ENCODE measurements around the gene CENPW.

The CENPW gene

DNA sequence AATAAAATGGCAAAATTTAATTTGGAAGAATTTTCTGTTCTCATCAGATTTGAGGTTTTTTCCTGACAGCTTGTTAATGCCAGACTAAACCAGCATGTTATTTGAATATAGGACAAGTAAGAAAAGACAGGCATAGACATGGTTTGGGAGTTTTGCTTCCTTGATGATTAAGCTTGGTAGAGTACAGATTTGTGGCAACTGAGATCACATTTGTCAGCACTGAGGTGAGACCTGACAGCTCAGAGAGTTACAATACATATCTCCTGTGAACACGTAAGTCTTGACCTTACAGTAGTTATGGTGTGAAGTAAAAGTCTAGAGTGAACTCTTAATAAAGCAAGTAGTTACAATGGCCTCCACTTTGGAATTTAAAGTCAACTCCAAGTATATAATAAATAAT, 34.5 kb downstream of the CENPW start:
- Mint-ChIP-seq H3K27me3 (ENCODE audit: low read depth, poor library complexity) (peaks cover 2% of the 10 kb centered on the region), H3K4me1 (no peaks in the 10 kb centered on the region), H3K36me3 (ENCODE audit: low read depth) (peaks cover 63% of the 10 kb centered on the region), H3K27ac (no peak overlapping the region), H3K4me3 (no peak overlapping the region), H3K9me3 (peaks cover 36% of the 10 kb centered on the region)
- DNase-seq = no peak
- TF ChIP-seq, protein P1, sequence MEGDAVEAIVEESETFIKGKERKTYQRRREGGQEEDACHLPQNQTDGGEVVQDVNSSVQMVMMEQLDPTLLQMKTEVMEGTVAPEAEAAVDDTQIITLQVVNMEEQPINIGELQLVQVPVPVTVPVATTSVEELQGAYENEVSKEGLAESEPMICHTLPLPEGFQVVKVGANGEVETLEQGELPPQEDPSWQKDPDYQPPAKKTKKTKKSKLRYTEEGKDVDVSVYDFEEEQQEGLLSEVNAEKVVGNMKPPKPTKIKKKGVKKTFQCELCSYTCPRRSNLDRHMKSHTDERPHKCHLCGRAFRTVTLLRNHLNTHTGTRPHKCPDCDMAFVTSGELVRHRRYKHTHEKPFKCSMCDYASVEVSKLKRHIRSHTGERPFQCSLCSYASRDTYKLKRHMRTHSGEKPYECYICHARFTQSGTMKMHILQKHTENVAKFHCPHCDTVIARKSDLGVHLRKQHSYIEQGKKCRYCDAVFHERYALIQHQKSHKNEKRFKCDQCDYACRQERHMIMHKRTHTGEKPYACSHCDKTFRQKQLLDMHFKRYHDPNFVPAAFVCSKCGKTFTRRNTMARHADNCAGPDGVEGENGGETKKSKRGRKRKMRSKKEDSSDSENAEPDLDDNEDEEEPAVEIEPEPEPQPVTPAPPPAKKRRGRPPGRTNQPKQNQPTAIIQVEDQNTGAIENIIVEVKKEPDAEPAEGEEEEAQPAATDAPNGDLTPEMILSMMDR (IDR thresholded peaks at IDR 0.05) = no peak

DNA sequence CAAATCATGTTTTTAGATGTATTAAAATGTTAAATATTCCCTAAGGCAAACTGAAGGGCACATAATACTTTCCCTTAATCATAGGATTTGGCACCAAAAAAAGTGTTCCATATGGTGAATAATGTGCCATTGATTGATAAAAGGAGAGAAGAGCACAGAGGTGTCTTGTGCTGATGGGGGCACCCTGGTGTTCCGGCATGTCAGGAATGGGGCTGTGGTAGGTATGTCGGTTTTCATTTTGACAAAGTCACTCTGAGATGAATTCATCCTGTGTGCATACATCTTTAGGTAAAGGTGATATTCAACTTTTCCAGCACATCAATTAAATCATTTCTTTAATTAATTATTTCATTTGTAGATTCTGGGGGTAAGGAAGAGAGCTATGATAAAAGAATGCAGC, 36.8 kb downstream of the CENPW start:
- TF ChIP-seq, protein P1 (IDR thresholded peaks at IDR 0.05) = no peak
- DNase-seq = no peak
- peaks cover 25% of the 10 kb centered on the region for H3K9me3 Mint-ChIP-seq
- no peak overlapping the region for H3K27ac Mint-ChIP-seq
- no peaks in the 10 kb centered on the region for H3K4me1 Mint-ChIP-seq
- no peak overlapping the region for H3K4me3 Mint-ChIP-seq
- no peaks in the 10 kb centered on the region for H3K27me3 Mint-ChIP-seq (ENCODE audit: low read depth, poor library complexity)
- H3K36me3 Mint-ChIP-seq (ENCODE audit: low read depth) = peaks cover 51% of the 10 kb centered on the region

DNA sequence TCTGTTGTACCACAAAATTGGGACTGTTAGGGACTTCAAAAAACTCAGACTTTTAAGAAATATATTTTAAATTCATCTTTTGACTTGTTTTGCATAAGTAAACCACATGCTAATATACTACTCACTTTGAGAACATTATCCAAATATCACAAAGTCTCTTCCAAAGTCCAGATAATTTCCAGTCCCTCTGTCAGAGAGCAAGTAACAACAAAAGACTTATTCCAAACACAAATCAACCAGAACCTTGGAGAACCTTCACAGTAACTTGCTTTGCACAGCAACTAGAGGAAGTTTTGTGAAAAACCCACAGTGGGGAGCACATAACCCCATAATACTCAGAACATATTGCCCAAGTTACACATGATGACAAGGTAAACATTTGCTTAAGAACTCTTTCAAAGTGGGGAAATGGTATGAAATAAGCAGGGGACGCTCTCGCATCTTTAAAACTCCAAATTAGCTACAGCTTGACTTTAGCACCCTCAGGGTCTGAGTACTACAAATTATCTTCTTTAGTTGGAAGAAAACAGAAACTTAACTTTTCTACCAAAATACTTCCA, 37.8 kb downstream of the CENPW start:
- Mint-ChIP-seq H3K4me3 (no peak overlapping the region), H3K9me3 (peaks cover 26% of the 10 kb centered on the region), H3K27me3 (ENCODE audit: low read depth, poor library complexity) (no peaks in the 10 kb centered on the region), H3K36me3 (ENCODE audit: low read depth) (peaks cover 51% of the 10 kb centered on the region), H3K4me1 (no peaks in the 10 kb centered on the region), H3K27ac (no peak overlapping the region)
- TF ChIP-seq, protein P1 (IDR thresholded peaks at IDR 0.05) = no peak
- DNase-seq = no peak

DNA sequence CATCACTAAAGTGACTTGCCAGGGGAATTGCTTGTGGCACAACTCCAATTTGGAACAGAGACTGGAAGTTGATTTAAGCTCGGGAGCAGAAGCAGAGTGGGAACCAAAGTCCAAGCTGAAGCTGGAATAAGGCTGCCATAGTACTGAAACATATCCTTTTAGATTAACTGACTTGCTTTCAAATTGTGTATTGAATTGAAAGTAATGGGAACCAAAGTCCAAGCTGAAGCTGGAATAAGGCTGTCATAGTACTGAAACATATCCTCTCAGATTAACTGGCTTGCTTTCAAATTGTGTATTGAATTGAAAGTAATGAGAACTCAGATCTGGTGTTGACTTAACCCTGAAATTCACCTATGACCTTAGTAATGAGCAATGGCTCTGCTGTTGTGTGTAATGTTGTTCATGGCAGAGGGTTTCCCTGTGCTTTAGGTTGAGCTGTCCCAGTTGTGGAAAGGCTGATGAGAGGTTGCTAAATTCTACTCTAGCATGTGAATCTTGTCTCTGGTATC, 40.2 kb downstream of the CENPW start:
- peaks cover 61% of the 10 kb centered on the region for H3K36me3 Mint-ChIP-seq (ENCODE audit: low read depth)
- DNase-seq = no peak
- TF ChIP-seq, protein P1 (IDR thresholded peaks at IDR 0.05) = no peak
- H3K4me1 Mint-ChIP-seq = no peaks in the 10 kb centered on the region
- no peaks in the 10 kb centered on the region for H3K27me3 Mint-ChIP-seq (ENCODE audit: low read depth, poor library complexity)
- H3K27ac Mint-ChIP-seq = no peak overlapping the region
- no peak overlapping the region for H3K4me3 Mint-ChIP-seq
- peaks cover 45% of the 10 kb centered on the region for H3K9me3 Mint-ChIP-seq

DNA sequence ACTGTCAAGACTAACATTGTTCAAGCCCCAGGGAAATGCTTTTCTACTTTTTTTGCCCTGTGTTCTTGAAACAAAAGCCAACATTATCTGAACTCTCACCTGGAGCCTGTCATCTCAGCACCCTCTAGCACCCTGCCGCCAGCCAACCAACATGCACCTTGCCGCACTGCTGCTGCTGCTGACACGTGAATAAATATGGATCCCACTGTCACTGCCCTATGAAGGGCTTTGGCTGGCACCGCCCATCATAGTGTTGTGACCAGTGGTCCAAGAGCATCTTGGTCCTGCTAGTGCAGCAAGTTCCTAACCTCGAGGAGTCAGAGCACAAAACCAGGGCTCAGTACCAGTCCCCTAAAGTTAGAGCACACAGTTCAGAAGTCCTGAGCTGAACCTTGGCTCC, 41.6 kb downstream of the CENPW start:
- H3K4me1 Mint-ChIP-seq = no peaks in the 10 kb centered on the region
- TF ChIP-seq, protein P1 (IDR thresholded peaks at IDR 0.05) = no peak
- DNase-seq = no peak
- no peaks in the 10 kb centered on the region for H3K27me3 Mint-ChIP-seq (ENCODE audit: low read depth, poor library complexity)
- H3K9me3 Mint-ChIP-seq = peaks cover 51% of the 10 kb centered on the region
- peaks cover 51% of the 10 kb centered on the region for H3K36me3 Mint-ChIP-seq (ENCODE audit: low read depth)
- no peak overlapping the region for H3K27ac Mint-ChIP-seq
- H3K4me3 Mint-ChIP-seq = no peak overlapping the region

DNA sequence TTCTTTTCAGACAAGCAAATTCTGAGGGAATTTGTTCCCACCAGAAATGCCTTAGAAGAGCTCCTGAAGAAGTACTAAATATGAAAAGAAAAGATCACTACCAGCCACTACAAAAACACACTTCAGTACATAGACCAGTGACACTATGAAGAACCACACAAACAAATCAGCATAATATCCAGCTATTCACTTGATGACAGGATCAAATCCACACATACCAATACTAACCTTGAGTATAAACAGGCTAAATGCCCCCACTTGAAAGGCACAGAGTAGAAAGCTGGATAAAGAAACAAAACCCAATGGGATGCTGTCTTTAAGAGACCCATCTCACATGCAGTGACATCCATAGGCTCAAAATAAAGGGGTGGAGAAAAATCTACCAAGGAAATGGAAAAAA, 43.3 kb downstream of the CENPW start:
- H3K27me3 Mint-ChIP-seq (ENCODE audit: low read depth, poor library complexity) = no peaks in the 10 kb centered on the region
- TF ChIP-seq, protein P1 (IDR thresholded peaks at IDR 0.05) = no peak
- H3K4me3 Mint-ChIP-seq = no peak overlapping the region
- H3K27ac Mint-ChIP-seq = no peak overlapping the region
- H3K4me1 Mint-ChIP-seq = no peaks in the 10 kb centered on the region
- H3K9me3 Mint-ChIP-seq = peaks cover 51% of the 10 kb centered on the region
- H3K36me3 Mint-ChIP-seq (ENCODE audit: low read depth) = peaks cover 43% of the 10 kb centered on the region
- DNase-seq = no peak
